HT-29 (cell line): Measurements from ENCODE around the gene ODAD4. TPM values are rescaled to one million over a fixed set of nuclear protein-coding genes. Genes with fewer than 3 reads are reported as not detected.
A peak's percentile ranks its signal among the peaks of the same experiment; 100 is the strongest.

Experiments used
- DNase-seq: peaks from one replicate; pipeline ENCODE4 v3.0.0-alpha.2; 2015; ENCODE audit warnings: low spot score
- total RNA-seq: library from RNA; depleted of rRNA; stranded (reverse); fragments of >200 nt; shearing (Covaris generic); gene quantifications from 2 replicates; pipeline ENCODE4 v1.2.3, GENCODE V29; 2014

Gene ODAD4
- total RNA-seq, 1 experiment from 2014 or later = 0.64 TPM

DNA sequence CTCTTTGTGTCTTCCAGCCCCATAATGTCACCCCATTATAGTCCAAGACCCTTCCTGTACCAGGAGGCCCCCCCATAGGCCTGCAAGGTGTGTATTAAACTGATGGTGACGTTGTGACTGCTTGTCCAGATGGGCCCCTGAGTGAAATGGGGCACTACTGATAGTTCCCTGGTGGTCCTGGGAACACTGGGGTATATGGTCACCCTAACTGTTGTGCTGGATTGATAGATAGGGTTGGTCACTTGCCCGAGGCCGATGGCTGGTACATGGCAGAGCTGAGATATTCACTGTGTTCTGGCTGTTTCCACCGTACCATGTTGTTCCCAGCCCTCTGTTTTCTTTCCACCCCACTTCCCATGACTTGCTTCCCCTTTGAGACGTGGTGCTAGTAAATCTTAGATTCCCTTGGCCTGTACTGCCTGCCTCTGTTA is 40.5 kb downstream of the ODAD4 start:
- DNase-seq = no peak

GRCh38 chr17:41971721-41972523 is 41.5 kb downstream of the ODAD4 start:
- DNase-seq = no peak

- DNase-seq = no peak
Observed at GRCh38 chr17:41972571-41973407, 42.4 kb downstream of the ODAD4 start.

DNA sequence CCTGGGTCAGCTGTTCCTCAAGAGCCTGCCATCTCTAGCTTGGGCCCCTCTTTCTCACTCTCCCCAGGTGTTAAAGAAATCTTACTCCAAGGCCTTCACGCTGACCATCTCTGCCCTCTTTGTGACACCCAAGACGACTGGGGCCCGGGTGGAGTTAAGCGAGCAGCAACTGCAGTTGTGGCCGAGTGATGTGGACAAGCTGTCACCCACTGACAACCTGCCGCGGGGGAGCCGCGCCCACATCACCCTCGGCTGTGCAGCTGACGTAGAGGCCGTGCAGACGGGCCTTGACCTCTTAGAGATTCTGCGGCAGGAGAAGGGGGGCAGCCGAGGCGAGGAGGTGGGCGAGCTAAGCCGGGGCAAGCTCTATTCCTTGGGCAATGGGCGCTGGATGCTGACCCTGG is 43.0 kb downstream of the ODAD4 start:
- DNase-seq = no peak

DNA sequence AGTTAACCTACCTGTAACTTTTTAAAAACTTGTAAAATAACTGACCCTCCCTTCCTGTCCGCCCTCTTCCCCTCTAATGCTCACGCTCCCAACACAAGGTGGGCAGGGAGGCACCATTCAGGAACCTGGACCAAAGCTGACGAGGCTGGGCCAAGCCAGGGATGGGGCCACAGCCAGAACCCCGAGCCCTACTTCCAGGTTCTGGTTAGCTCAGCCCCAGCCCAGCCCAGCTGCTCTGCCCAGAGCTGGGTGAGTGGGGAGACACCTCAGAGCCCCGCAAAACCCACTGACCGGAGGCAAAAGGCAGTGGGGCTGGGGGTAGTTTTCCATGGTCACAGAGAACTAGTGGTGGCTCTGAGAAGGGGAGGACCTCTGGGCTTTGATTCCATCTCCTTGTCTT is 43.6 kb downstream of the ODAD4 start:
- no peak for DNase-seq

DNA sequence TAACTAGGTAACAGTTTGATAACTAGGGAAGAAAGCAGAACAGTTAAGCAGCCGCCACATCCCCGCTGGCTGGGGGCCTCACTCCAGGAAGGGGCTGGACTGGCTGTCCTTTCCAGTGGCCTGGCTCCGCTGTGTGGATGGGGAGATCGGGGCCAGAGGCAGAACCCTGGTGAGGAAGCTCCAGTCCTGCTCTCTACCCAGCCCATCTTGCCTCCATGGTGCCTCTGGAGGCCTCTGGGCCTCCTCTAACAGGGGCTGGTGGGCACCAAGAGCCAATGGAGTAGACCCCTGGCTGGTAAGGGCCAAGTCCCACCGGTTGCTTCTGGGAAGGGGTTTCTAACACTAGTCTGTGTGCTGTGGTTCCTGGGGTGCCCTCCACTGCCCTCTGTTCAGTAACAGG is 44.2 kb downstream of the ODAD4 start:
- no peak for DNase-seq

- DNase-seq = no peak
Observed at GRCh38 chr17:41975099-41976083, 45.0 kb downstream of the ODAD4 start.

DNA sequence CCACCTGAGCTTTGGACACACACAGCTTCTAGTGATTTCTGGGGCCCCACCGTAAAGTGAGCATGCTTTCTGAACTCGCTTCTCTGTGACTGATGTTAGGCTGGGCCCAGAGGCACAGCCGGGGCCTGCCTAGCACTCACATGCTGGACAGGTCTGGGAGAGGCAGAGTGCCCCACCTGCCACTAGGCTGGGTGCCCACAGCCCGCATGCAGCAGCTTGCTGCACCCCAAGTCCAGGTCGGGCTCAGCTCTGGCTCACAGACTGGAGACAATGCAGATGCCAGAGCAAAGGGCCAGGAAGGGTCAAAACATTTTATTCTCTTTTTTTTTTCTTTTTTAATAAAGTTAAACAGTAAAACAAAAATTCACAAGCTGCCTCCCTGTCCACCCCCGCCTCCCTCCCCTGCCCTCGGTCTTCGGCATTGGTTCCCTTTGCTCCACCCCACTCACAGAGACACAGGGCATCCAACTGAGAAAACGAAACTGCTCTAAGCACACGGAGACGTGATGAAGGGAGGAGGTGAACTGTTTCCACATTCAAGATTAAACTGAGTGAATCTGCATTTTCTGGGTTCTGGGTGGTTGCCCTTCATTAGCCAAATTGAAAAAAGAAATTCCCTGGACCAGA is 45.8 kb downstream of the ODAD4 start:
- no peak for DNase-seq

DNA sequence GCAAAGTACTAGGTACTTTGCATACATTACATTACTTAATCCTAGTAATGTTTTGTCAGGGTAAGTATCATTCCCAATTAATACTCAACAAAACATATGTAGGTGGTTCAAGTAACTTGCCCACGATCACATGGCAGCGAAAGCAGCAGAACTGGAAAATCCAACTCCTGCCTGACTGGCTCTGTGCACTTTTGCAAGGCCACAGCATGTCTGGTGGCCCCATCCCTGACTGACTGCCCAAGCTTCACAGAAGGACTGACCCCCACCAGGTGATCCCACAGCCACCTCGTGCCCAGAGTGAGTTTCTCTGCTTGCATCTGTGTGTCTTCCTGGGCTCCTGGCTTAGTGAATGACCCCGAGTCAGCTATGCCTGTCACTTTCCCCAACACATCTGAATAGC is 47.6 kb downstream of the ODAD4 start:
- DNase-seq = peak; percentile 45

DNA sequence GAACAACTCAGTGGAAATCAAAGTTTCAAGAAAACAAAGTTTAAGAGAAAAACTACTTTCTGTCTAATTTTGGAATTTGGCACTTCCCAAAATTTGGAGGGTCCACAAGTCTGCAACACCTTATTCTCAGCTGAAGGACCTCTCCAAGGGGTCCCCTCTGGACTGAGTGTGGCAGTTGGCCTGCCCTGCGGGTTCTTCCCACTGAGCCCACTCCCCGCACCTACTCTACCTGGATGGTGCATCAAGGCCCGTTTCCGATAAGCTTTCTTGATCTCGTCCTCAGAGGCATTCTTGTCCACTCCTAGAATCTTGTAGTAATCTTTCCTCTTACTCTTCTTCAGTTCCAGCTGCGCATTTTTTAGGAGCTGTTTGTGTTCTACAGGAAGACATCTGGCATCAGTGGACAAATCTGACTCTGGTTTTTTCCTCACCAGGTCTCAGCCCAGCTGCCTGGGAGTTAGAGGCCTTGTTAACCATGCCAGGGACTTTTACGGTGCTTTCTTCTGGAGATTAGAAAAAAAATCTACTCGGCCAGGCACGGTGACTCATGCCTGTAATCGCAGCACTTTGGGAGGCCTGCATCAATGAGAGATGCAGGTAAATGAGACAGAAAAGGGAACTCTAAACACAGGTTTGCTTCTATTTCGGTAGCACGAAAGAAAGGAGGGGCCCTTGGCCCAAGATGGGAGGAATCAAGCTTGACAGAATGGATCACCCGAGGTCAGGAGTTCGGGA is 51.8 kb downstream of the ODAD4 start:
- no peak for DNase-seq

DNA sequence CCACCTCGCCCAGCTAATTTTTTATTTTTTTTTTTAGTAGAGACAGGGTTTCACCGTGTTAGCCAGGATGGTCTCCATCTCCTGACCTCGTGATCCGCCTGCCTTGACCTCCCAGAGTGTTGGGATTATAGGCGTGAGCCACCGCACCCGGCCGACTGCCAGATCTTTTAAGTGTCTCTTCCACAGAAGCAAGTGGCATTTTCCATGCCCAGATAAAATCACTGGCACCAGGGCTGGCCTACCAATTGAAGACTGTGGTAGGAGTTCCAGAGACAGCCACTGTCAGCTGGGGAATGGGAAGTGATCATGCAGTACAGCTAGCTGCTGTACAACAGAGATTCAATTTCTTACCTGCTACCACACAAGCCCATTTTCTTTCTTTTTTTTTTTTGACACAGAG is 54.0 kb downstream of the ODAD4 start:
- no peak for DNase-seq

- no peak for DNase-seq
Observed at GRCh38 chr17:41985919-41986318, 55.5 kb downstream of the ODAD4 start.

DNA sequence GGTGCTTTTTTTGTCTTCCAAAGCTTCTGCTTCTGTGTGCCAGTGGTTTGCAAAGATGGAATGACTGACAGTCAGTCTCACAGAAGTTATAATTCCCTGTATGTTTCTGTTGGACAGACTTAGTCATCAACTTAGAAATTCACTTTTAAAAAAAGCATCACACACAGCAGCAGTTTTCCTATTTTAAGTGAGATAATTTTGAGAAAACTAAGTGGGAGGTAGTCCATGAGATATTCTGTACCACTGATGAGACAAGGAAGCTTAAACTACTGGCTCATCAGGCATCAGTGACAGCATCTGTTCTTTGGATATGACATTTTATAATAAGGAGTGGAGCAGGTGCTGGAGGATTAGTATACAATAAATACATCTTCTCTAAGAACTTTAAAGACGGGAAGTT is 56.2 kb downstream of the ODAD4 start:
- no peak for DNase-seq

DNA sequence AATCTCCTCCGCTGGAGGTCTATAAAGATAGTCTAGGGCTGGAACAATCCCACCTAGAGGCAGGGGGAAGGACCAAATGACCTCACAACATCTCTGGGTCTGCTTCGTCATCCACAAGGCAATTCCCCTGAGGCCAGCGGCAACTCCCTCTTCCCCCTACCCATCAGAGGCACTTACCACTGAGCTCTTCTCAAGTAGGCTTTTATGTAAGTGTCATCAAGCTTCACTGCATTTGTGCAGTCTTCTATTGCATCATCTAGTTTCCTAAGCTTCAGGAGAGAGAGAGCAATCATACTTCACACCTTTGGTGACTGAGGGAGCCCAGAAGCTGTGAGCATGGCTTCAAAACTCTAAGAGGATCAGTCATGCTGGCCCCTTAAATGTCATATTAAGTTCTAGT is 57.2 kb downstream of the ODAD4 start:
- no peak for DNase-seq

DNA sequence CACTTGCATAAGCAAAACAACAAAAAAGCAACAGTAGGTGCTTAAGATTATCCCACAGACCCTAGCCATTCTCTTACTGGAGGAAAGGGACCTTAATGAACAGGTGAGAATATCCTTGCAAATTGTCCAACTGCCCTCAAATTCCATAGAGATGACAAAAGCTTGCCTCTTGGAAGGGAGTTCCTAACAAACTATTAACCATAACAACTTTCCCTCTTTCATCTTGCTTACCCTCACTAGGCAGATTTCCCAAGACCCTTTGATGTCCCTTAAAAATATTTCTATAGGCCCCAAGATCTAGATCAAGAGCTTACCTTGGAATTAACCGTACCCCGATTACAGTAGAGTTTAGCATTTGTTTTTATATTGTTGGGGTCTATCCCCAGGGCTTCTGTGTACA is 58.0 kb downstream of the ODAD4 start:
- no peak for DNase-seq

DNA sequence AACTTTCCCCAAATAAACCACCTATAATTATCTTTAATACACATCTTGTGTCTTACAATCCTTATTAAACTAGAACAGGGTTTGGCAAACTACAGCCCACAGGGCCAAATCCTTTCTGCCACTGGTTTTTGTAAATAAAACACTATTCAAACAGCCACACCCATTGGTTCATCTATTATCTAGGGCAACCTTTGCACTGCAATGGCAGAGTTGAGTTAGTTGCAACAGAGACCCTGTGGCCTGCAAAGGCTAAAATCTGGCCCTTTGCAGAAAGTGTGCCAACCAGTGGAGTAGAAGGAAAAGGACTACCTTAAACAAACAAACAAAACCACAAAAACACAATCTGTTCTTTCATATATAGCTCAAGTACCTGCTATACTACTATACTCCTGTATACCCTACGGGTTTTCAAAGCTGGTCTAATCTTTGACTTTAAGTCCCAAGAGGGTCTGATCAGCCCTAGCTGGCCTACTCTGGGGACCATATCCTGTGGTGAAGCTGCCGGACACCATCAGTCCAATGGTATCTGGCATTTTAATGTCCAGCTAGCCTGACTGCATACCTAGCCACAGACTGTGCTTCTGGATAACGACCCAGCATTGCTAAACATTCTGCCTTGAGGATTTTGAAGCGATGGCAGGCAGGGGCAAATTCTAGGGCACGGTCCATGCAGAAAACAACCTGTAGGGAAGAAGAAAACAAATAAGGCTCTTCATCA is 59.4 kb downstream of the ODAD4 start:
- no peak for DNase-seq

DNA sequence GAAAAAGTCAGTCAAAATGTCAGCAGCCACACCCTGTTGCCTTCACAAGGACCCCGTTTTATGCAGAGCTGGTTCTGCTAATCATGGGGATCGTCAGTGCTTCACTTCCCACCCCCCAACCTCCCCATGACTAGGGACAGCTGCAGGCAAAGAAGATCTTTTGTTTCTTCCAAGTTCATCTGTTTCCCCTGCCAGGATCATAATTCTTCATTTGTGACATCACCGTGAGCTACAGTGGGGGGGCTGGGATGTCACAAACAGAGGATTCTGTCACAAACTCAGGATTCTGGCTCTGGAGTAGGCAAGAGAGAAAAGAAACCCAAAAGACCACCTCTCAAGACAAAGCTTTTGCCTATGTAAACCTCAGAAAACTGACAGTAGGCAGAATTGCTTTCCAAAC is 62.2 kb downstream of the ODAD4 start:
- DNase-seq = no peak

DNA sequence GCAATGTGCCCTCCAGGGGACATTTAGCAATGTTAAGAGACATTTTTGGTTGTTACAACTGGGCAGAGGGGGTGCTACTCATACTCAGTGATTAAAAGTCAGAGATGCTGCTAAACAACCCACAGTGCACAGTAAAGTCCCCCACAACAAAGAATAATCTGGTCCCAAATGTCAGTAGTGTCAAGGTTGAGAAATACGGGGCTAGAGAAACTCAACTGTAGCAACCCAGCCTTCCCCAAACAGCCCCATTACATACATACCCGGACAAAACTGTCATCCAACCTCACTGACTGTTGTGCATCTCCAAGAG is 66.4 kb downstream of the ODAD4 start:
- DNase-seq = no peak

GRCh38 chr17:41998497-41998896 is 68.1 kb downstream of the ODAD4 start:
- no peak for DNase-seq
